Neural progenitor cell (in vitro differentiated cells): ENCODE results near the gene ZNF576. TPM values are rescaled to one million over a fixed set of nuclear protein-coding genes. Genes with fewer than 3 reads are reported as not detected.
A peak's percentile ranks its signal among the peaks of the same experiment; 100 is the strongest.

ENCODE experiments used
- DNase-seq: peaks from one replicate; pipeline ENCODE4 v3.0.0-alpha.2; 2016; ENCODE audit warnings: low spot score
- H2AFZ ChIP-seq: fragments of 200-600 bp; sonication (generic); replicated peaks from 2 replicates; pipeline ENCODE4 v1.6.1; 2016; ENCODE audit warnings: antibody characterized with exemption
- H3F3A ChIP-seq: fragments of 200-600 bp; sonication (generic); 2 replicates; pipeline ENCODE4 v1.6.1; 2016; ENCODE audit warnings: antibody characterized with exemption, low read depth
- H3K27ac ChIP-seq: fragments of 200-600 bp; sonication (generic); 2 replicates; pipeline ENCODE4 v1.5.1; 2016; ENCODE audit warnings: mild to moderate bottlenecking
- H3K27me3 ChIP-seq: fragments of 200-600 bp; sonication (generic); 2 replicates; pipeline ENCODE4 v1.6.1; 2016; ENCODE audit warnings: mild to moderate bottlenecking, moderate library complexity
- H3K36me3 ChIP-seq: fragments of 200-600 bp; sonication (generic); 2 replicates; pipeline ENCODE4 v1.5.1; 2016
- H3K4me1 ChIP-seq: fragments of 200-600 bp; sonication (generic); 2 replicates; pipeline ENCODE4 v1.6.1; 2016; ENCODE audit warnings: mixed run types
- H3K4me2 ChIP-seq: fragments of 200-600 bp; sonication (generic); 2 replicates; pipeline ENCODE4 v1.6.1; 2016
- H3K4me3 ChIP-seq: fragments of 200-600 bp; sonication (generic); 2 replicates; pipeline ENCODE4 v1.5.1; 2016
- H3K79me2 ChIP-seq: fragments of 200-600 bp; sonication (generic); 2 replicates; pipeline ENCODE4 v1.6.1; 2016; ENCODE audit warnings: low read depth
- H3K9ac ChIP-seq: fragments of 200-600 bp; sonication (generic); 2 replicates; pipeline ENCODE4 v1.6.1; 2016
- H3K9me3 ChIP-seq: fragments of 200-600 bp; sonication (generic); 2 replicates; pipeline ENCODE4 v1.5.1; 2016; ENCODE audit warnings: low read depth
- H4K20me1 ChIP-seq: fragments of 200-600 bp; sonication (generic); 2 replicates; pipeline ENCODE4 v1.6.1; 2016; ENCODE audit warnings: low read depth
- H3K27ac Mint-ChIP-seq: 3 replicates; pipeline ENCODE4 v1.8.0; 2021; ENCODE audit warnings: mixed read lengths
- H3K27me3 Mint-ChIP-seq: 2 replicates; pipeline ENCODE4 v1.8.0; 2022; ENCODE audit warnings: low read depth, mild to moderate bottlenecking, inconsistent platforms, moderate library complexity, mixed read lengths; ENCODE audit not compliant: insufficient read depth
- H3K36me3 Mint-ChIP-seq: 3 replicates; pipeline ENCODE4 v1.8.0; 2021; ENCODE audit warnings: mixed read lengths
- H3K4me1 Mint-ChIP-seq: 3 replicates; pipeline ENCODE4 v1.8.0; 2021; ENCODE audit warnings: mixed read lengths
- H3K4me3 Mint-ChIP-seq: 3 replicates; pipeline ENCODE4 v1.8.0; 2021; ENCODE audit warnings: mild to moderate bottlenecking, moderate library complexity, mixed read lengths
- H3K9me3 Mint-ChIP-seq: 3 replicates; pipeline ENCODE4 v1.8.0; 2020; ENCODE audit warnings: mixed read lengths
- EZH2 ChIP-seq: fragments of 200-600 bp; sonication (generic); IDR thresholded peaks from 2 replicates; pipeline ENCODE4 v1.6.1; 2017; ENCODE audit warnings: antibody characterized with exemption, mild to moderate bottlenecking, moderate library complexity
- EZH2phosphoT487 ChIP-seq: fragments of 200-600 bp; sonication (generic); IDR thresholded peaks from 2 replicates; pipeline ENCODE4 v1.6.1; 2017; ENCODE audit warnings: antibody characterized with exemption
- total RNA-seq: library from RNA; depleted of rRNA; stranded (reverse); fragments of >200 nt; gene quantifications from 2 replicates; pipeline ENCODE4 v1.2.3, GENCODE V29; 2015; ENCODE audit warnings: low replicate concordance
- TF ChIP-seq, protein P1 (sequence below): fragments of 200-600 bp; sonication (generic); IDR thresholded peaks from 2 replicates; pipeline ENCODE4 v1.5.1; 2017; ENCODE audit warnings: antibody characterized with exemption, mild to moderate bottlenecking

ZNF576 gene
- total RNA-seq, 1 donor from 2014 or later: 6.8 TPM

DNA sequence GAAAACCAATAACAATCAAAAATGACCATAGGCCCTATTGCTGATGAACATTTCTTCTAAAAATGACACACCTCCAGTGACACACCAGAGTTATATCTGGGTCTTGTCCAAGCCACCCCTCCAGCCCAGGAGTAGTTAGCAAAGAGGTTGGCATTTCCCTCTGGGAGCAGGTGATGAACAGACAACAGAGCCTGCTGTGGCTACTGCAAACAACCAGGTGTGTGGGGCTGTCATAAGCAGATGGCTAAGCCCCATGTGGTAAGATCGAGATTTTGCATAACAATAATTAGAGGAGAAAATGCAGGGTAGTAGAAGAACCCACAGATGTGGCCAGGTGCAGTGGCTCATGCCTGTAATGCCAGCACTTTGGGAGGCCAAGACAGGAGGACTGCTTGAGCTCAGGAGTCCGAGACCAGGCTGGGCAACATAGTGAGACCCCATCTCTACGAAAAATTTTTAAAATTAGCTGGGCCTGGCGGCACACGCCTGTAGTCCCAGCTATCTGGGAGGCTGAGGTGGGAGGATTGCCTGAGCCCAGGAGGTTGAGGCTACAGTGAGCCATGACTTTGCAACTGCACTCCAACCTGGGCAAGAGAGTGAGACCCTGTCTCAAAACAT is 26.1 kb upstream of the ZNF576 start:
- H2AFZ ChIP-seq: no peak overlapping the region
- H3K9me3 Mint-ChIP-seq: no peaks in the 10 kb centered on the region
- no peaks in the 10 kb centered on the region for H3K27me3 ChIP-seq
- no peak for TF ChIP-seq EZH2
- TF ChIP-seq, protein P1, sequence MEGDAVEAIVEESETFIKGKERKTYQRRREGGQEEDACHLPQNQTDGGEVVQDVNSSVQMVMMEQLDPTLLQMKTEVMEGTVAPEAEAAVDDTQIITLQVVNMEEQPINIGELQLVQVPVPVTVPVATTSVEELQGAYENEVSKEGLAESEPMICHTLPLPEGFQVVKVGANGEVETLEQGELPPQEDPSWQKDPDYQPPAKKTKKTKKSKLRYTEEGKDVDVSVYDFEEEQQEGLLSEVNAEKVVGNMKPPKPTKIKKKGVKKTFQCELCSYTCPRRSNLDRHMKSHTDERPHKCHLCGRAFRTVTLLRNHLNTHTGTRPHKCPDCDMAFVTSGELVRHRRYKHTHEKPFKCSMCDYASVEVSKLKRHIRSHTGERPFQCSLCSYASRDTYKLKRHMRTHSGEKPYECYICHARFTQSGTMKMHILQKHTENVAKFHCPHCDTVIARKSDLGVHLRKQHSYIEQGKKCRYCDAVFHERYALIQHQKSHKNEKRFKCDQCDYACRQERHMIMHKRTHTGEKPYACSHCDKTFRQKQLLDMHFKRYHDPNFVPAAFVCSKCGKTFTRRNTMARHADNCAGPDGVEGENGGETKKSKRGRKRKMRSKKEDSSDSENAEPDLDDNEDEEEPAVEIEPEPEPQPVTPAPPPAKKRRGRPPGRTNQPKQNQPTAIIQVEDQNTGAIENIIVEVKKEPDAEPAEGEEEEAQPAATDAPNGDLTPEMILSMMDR: no peak
- TF ChIP-seq EZH2phosphoT487: no peak
- H3K4me3 ChIP-seq: no peak overlapping the region
- DNase-seq: no peak
- H3K27me3 Mint-ChIP-seq: no peaks in the 10 kb centered on the region
- no peak overlapping the region for H3K27ac ChIP-seq
- peaks cover 5% of the 10 kb centered on the region for H3K4me1 ChIP-seq
- H3F3A ChIP-seq: no peaks in the 10 kb centered on the region
- H3K4me2 ChIP-seq: no peak overlapping the region
- H3K4me1 Mint-ChIP-seq: peaks cover 23% of the 10 kb centered on the region
- no peak overlapping the region for H3K9ac ChIP-seq
- peaks cover 46% of the 10 kb centered on the region for H3K79me2 ChIP-seq
- no peaks in the 10 kb centered on the region for H4K20me1 ChIP-seq
- no peak overlapping the region for H3K4me3 Mint-ChIP-seq
- no peaks in the 10 kb centered on the region for H3K9me3 ChIP-seq
- no peaks in the 10 kb centered on the region for H3K36me3 ChIP-seq
- H3K36me3 Mint-ChIP-seq: peaks cover 22% of the 10 kb centered on the region
- no peak overlapping the region for H3K27ac Mint-ChIP-seq

DNA sequence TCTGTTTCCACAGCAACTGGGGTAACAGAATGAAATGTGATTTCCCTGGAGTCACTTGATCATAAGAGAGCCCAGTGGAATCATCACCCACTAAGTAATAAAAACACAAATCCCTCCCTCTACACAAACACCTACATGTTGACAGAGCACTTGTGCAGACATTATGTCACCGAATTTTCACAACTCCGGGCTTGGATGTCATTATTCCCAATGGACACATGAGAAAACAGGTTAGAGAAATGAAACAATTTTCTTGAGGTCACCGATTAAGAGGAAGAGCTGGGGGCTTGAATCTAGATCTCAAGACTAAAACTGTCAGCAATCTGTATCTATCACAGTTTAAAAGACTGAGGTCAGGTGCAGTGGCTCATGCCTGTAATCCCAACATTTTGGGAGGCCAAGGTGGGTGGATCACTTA is 24.2 kb upstream of the ZNF576 start:
- no peaks in the 10 kb centered on the region for H3K27me3 ChIP-seq
- no peak for DNase-seq
- no peaks in the 10 kb centered on the region for H3K9me3 Mint-ChIP-seq
- no peak overlapping the region for H3K27ac ChIP-seq
- H3K4me2 ChIP-seq: no peak overlapping the region
- peaks cover 7% of the 10 kb centered on the region for H3F3A ChIP-seq
- no peak overlapping the region for H2AFZ ChIP-seq
- H3K27me3 Mint-ChIP-seq: no peaks in the 10 kb centered on the region
- peaks cover 22% of the 10 kb centered on the region for H3K36me3 Mint-ChIP-seq
- H3K27ac Mint-ChIP-seq: peak overlapping the region; percentile 62
- no peaks in the 10 kb centered on the region for H3K9me3 ChIP-seq
- peaks cover 46% of the 10 kb centered on the region for H3K79me2 ChIP-seq
- no peaks in the 10 kb centered on the region for H4K20me1 ChIP-seq
- TF ChIP-seq EZH2 (no peak), EZH2phosphoT487 (no peak)
- TF ChIP-seq, protein P1: no peak
- H3K4me3 ChIP-seq: no peak overlapping the region
- no peak overlapping the region for H3K9ac ChIP-seq
- H3K36me3 ChIP-seq: no peaks in the 10 kb centered on the region
- peaks cover 9% of the 10 kb centered on the region for H3K4me1 ChIP-seq
- no peak overlapping the region for H3K4me3 Mint-ChIP-seq
- peaks cover 32% of the 10 kb centered on the region for H3K4me1 Mint-ChIP-seq

DNA sequence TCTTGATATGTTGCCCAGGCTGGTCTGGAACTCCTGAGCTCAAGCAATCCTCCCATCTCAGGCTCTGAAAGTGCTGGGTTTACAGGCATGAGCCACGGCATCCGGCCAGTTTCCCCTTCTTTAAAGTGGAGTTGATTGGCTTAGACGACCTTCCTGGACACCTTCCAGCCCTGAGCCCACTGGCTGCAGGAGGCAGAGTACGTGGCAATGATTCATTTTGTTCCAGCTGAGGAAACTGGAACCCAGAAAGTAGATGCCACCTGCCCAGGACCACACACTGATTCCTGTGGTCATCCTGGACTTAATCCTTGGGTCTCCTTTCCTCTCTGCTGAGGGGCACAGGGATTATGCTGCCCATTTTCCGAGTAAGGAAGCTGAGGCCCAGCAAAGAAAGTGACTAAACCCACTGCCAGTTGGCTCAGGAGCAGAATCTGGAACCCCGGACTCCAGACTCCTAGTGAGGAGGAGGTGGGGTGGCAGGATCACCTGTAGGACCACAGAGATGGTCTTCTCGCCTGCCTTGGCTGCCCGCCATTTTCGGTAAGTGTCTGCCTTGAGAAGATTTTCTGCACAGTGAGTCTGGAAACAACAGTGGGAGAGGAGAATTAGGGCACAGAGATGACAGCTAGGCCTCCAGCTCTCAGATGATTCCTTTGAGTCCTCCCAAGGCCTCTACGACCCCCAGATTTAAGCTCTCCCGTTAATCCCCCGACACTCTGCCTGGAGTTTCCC is 21.8 kb upstream of the ZNF576 start:
- Histone ChIP-seq H3K27me3 (no peaks in the 10 kb centered on the region), H4K20me1 (no peaks in the 10 kb centered on the region), H3K4me1 (peaks cover 9% of the 10 kb centered on the region), H3K36me3 (no peaks in the 10 kb centered on the region), H2AFZ (peak overlapping the region; percentile 59), H3K27ac (no peak overlapping the region), H3K79me2 (peaks cover 52% of the 10 kb centered on the region), H3K9ac (peak overlapping the region; percentile 87), H3K4me2 (peak overlapping the region; percentile 82), H3K4me3 (peak overlapping the region; percentile 82), H3F3A (peaks cover 7% of the 10 kb centered on the region), H3K9me3 (no peaks in the 10 kb centered on the region)
- Mint-ChIP-seq H3K36me3 (peaks cover 22% of the 10 kb centered on the region), H3K27me3 (no peaks in the 10 kb centered on the region), H3K4me1 (peaks cover 40% of the 10 kb centered on the region), H3K9me3 (peaks cover 2% of the 10 kb centered on the region), H3K4me3 (peak overlapping the region; percentile 94), H3K27ac (peak overlapping the region; percentile 98)
- TF ChIP-seq EZH2 (no peak), EZH2phosphoT487 (no peak)
- TF ChIP-seq, protein P1: no peak
- peak; percentile 38 for DNase-seq
